ENCODE measurements around the gene NMUR2. TPM values are rescaled to one million over a fixed set of nuclear protein-coding genes. Genes with fewer than 3 reads are reported as not detected.

Gene NMUR2
- polyA plus RNA-seq, 1 donor, result 0.22 TPM

GRCh38 chr5:152367554-152367953, 37.5 kb downstream of the NMUR2 start:
- DNase-seq, result no peak

GRCh38 chr5:152366716-152367115, 38.4 kb downstream of the NMUR2 start:
- DNase-seq, result no peak

GRCh38 chr5:152364899-152365298, 40.2 kb downstream of the NMUR2 start:
- no peak for DNase-seq

GRCh38 chr5:152364172-152364571, 40.9 kb downstream of the NMUR2 start:
- DNase-seq, result no peak

GRCh38 chr5:152358861-152359568, 46.1 kb downstream of the NMUR2 start:
- no peak for DNase-seq

- DNase-seq, result no peak
Observed at GRCh38 chr5:152356506-152356905, 48.6 kb downstream of the NMUR2 start.

- DNase-seq, result no peak
Observed at GRCh38 chr5:152355061-152355460, 50.0 kb downstream of the NMUR2 start.

GRCh38 chr5:152353001-152353400, 52.1 kb downstream of the NMUR2 start:
- DNase-seq, result no peak

GRCh38 chr5:152349683-152350526, 55.2 kb downstream of the NMUR2 start:
- DNase-seq, result no peak

Data from hindlimb muscle (tissue), 1 donor.